ENCODE results near the gene ZNF569. TPM values are rescaled to one million over a fixed set of nuclear protein-coding genes. Genes with fewer than 3 reads are reported as not detected.

ZNF569 gene
- total and polyA plus RNA-seq, 2 of the 4 experiments (the other 2 are of a cell fraction): 1.8 to 5.9 TPM

DNA sequence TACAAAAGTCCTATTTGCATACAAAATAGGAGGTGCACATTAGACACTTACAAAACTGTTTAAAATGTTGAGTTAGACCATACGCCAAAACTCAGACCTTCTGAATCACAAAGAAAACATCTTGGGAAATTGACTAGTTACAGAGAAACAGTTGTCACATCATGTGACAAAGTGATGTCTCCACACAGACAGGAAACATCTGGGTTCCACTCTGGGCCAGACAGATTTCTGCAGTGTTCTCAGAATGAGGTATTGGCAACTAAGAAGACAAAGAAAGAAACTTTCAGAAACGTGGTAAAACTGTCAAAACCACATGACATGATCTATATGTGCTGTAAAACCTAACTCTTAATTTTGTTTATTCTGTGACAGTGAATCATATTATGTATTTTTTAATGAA is 46.2 kb upstream of the ZNF569 start:
- no CpG with 5 or more reads among the region's 2 CpGs for WGBS, 2 experiments (ENCODE audit: extremely low coverage in 2 of 2, insufficient read length in 1 of 2)
- no peak overlapping the region for H3K4me2 ChIP-seq (ENCODE audit: low read depth, low read length)
- no peak overlapping the region for H3K18ac ChIP-seq (ENCODE audit: low read depth, low read length)
- H2BK5ac ChIP-seq (ENCODE audit: low read depth, low read length, poor library complexity, severe bottlenecking): no peak overlapping the region
- no peak overlapping the region for H2BK15ac ChIP-seq (ENCODE audit: low read depth, low read length)
- ChIA-PET CTCF (no interaction called here), POLR2A (ENCODE audit: unreplicated experiment) (no interaction called here)
- in situ Hi-C loops (cut with MboI; ENCODE audit: low sequenced_read_pairs) (no loop called here), dilution Hi-C loops (cut with HindIII; ENCODE audit: low sequenced_read_pairs, unreplicated experiment) (no loop called here), intact Hi-C loops (cut with micrococcal nuclease) (no loop called here)
- H3K9me1 ChIP-seq (ENCODE audit: insufficient read depth, low read length): no peaks in the 10 kb centered on the region
- no peak overlapping the region for H3K4me3 ChIP-seq (ENCODE audit: insufficient read depth, low read depth, low read length)
- no peak overlapping the region for H3K9ac ChIP-seq (ENCODE audit: low read depth, low read length)
- H4K5ac ChIP-seq (ENCODE audit: low read depth, low read length): no peak overlapping the region
- no peak for ATAC-seq (ENCODE audit: low read depth)
- H4K20me1 ChIP-seq (ENCODE audit: insufficient read depth, low read length): no peaks in the 10 kb centered on the region
- H2BK20ac ChIP-seq (ENCODE audit: low read depth, low read length): no peak overlapping the region
- no peaks in the 10 kb centered on the region for H3K79me1 ChIP-seq (ENCODE audit: low read depth in 1 of 2, low read length in 2 of 2)
- H2BK120ac ChIP-seq (ENCODE audit: low read depth, low read length): no peak overlapping the region
- H3K4ac ChIP-seq (ENCODE audit: low read depth, low read length): no peak overlapping the region
- no peaks in the 10 kb centered on the region for H3K27me3 ChIP-seq (ENCODE audit: control insufficient read depth, insufficient read depth, low read length)
- H3K27ac ChIP-seq (ENCODE audit: insufficient read depth, low read length): no peak overlapping the region
- TF ChIP-seq MAFK (IDR thresholded peaks at IDR 0.05; ENCODE audit: low read depth, low read length) (no peak), CEBPB (IDR thresholded peaks at IDR 0.05; ENCODE audit: low read depth, low read length) (no peak), CHD1 (IDR thresholded peaks at IDR 0.05; ENCODE audit: low read depth, low read length) (no peak)
- H2AK5ac ChIP-seq (ENCODE audit: low read depth, low read length): no peak overlapping the region
- peaks cover 9% of the 10 kb centered on the region for H3K9me3 ChIP-seq (ENCODE audit: control insufficient read depth, insufficient read depth, low read length)
- no peak overlapping the region for H3K23ac ChIP-seq (ENCODE audit: low read depth, low read length)
- no TSS peak for BruUV-seq (replicated peaks)
- no peak for DNase-seq
- H2AK9ac ChIP-seq (replicated peaks; ENCODE audit: low read depth, low read length, poor library complexity): no peak overlapping the region
- no peak overlapping the region for H3K56ac ChIP-seq (ENCODE audit: extremely low read depth, insufficient read depth, low read length)
- H3K14ac ChIP-seq (replicated peaks; ENCODE audit: low read depth, low read length): no peak overlapping the region
- no peaks in the 10 kb centered on the region for H3K4me1 ChIP-seq (ENCODE audit: control insufficient read depth, insufficient read depth, low read length)
- no peak overlapping the region for H4K8ac ChIP-seq (ENCODE audit: low read depth in 2 of 2, low read length in 2 of 2)
- H3K36me3 ChIP-seq (ENCODE audit: control insufficient read depth, insufficient read depth, low read length): 0 out of 2 replicates have a peak, but pooled peaks cover 2% of the 10 kb centered on the region
- no peak overlapping the region for H4K91ac ChIP-seq (ENCODE audit: insufficient read depth, low read depth, low read length)
- H2AFZ ChIP-seq (replicated peaks; ENCODE audit: low read length, poor library complexity): no peak overlapping the region

Data from IMR-90 (cell line).